Effector CD4-positive, alpha-beta T cell (primary cell): ENCODE results near the gene WNT9A.

Experiments used
- DNase-seq: peaks from one replicate; pipeline ENCODE4 v3.0.0-alpha.2; 2020

WNT9A gene

DNA sequence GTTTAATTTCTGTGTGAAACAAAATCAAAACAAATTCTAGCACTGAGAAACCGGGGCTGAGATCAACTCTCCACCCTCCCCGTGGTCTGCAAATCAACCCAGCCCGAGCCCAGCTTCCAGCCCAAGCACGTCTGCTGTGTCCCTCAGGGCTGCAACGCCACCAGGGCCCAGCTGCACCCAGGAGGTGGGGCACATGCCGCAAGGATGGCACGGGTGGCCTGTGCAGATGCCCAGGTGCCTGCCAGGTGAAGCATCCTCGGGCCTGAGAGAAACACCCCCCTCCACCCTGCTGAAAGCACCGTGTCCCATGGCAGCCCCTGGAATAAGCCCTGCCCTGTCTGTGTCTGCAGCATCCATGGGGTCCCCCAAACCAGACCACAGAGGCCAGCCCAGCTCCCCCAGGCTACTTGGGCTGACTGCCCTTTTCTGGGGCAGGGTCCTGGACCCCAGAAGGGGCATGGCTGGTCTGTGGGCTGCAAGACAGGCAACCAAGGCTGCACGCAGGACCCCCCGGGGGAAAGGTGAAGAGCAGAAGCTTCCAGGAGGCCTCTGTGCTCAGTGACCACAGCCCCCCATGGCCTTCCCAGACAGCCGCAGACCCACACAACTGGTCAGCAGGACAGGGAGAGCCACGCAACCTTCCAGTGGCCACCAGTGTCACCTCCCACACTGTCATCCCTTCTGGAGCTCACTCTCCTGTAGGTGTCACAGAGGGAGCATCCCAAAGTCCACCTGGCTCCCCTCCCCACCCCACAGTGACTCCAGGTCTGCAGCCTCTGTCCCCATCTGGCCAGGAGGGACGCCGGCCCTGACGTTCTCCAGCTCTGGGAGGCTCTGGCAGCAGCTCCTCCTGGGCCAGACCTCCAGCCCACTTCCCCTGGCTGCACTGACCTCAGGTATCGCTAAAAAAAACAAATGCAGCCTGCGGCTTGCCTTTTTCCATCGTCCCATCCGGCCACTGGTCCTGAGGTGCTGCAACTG, 7.7 kb downstream of the WNT9A start:
- DNase-seq = peak; percentile 1

DNA sequence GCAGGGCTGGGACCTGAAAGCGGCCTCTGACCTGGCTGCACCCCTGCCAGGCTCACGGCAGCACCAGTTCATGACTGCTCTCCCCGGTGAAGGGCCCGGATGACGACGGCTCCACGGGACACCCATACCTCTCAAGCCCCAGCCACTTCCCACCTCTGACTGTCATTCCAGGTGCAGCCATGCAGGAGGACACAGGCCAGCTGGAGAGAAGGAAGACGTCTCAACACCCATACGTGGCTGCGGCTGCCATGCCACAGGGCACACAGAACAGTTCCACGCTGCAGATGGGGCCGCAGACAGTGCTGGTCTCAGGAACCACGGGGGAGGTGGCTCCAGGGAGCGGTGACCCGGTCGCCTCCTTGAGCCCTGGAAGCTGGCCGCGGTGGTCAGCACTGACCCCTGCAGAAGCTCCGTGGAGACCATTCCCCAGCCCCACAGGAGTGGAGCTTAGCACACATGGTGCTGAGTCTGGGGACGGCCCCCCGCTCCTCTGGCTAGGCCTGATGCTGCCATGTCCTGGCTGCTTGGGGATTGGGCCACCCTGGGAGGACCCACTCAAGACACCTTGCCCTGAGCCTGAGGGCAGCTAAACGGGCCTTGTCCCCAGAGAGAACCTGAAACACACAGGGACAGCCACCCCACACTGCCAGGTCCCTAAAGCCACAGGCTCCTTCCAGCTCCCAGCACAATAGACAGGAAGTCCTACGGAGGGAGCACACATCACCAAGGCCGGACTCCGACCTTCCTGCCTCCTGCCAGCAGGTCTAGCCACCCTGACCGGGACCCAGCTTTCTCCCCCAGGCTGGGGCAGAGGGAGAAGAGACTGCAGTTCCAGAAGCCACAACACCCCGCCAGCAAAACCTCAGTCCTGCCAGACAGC, 8.6 kb downstream of the WNT9A start:
- no peak for DNase-seq

- no peak for DNase-seq
These were observed 9.5 kb downstream of the WNT9A start for GRCh38 chr1:227938276-227938675.

DNA sequence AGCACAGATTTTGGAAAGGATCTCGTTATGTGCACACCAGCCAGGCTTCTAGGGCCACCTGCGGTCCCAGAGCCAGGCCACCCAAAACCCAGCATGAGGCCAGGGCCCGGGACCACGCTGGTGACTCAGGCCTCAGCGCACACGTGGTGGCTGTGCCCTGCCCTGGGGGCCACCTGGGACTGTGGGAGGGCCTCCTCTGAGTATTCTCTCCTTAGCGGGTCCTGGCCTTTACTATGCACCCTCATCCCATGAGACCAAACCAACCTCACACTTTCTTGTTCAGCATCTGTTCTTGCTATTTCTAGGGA, 9.9 kb downstream of the WNT9A start:
- DNase-seq = no peak

DNA sequence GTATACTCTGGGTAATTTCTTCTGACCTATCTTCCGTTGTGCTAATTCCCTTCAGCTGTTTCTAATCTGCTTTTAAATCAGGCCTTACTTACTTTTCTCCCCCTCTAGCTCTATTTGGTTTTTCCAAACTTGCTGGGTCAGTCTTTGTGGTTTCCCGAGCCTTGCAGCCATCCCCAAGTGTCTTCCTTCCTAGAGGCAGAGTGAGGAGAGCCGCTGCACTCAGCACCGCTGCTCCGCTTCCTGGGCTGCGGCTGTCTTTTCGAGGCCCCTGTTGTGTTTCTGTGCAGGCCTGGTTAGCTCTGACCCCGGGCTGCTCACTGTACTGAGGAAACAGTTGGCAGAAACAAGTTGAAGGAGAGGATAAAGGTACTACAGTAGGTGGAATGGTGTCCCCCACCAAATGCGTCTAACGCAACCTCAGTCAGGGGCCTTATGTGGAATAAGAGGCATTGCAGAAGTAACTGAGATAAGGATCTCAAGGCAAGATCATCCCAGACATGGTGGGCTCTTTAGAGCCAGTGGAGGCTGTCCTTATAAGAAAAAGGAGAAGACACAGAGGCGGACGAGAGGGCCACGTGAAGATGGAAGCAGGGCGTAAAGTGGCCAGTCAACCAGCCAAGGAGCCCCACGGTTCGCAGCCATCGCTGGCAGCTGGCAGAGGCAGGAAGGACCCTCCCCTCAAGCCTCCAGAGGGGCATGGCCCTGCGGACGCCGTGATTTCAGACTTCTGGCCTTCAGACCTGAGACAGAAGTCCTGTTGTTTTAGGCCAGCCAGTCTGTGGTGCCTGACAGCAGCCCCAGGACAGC, 10.5 kb downstream of the WNT9A start:
- no peak for DNase-seq

DNA sequence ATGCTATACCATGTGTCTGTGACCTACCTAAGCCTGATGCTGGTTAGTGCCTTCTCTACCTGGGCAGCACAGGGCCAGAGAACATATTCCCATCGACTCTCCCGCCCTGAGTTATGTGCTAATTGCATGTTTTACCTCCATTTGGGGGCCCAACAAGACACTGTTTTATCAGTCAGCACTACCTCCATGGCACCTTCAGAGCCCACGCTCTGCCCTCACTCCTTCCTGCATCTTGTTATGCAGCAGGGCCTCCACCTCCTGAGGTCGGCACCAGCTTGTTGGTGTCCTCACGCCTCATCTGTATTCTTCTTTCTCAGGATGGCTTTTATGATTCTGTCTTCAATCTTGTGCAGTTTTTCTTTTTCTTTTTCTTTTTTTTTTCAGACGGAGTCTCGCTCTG, 11.9 kb downstream of the WNT9A start:
- no peak for DNase-seq

- no peak for DNase-seq
These were observed 13.0 kb downstream of the WNT9A start for GRCh38 chr1:227934476-227935313.

- no peak for DNase-seq
These were observed 17.8 kb downstream of the WNT9A start for GRCh38 chr1:227929751-227930472.

- no peak for DNase-seq
These were observed 18.8 kb downstream of the WNT9A start for GRCh38 chr1:227928811-227929375.

GRCh38 chr1:227927971-227928741, 19.6 kb downstream of the WNT9A start:
- DNase-seq = no peak

GRCh38 chr1:227926896-227927885, 20.5 kb downstream of the WNT9A start:
- DNase-seq = no peak

DNA sequence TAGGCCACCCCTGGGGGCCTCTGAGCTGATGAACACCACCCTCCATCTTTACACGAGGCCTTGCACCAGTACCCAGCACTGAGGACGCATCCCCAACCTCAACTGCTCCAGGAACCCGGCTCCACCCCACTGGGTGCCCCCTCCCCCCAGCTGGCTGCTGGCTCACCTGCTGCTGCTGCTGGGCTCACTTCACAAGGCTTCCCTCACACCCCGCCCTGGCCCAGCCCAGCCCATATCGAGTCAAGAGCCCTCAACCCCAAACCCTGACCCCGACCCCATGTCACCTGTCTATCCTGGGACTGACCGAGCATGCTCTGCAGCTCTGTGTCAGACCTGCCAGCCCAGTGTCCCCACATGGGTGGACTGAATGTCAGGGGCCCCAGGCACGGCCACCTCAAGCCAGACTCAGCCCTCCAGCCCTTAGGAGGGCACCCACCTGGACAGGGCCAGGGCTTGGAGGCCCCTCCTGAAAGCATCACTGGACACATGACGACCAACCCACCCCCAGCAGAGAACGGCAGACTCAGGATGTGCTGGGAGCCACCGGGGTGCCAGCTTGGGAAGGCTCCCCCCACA, 21.4 kb downstream of the WNT9A start:
- no peak for DNase-seq

GRCh38 chr1:227925582-227926198, 22.0 kb downstream of the WNT9A start:
- no peak for DNase-seq

GRCh38 chr1:227924833-227925574, 22.7 kb downstream of the WNT9A start:
- no peak for DNase-seq

DNA sequence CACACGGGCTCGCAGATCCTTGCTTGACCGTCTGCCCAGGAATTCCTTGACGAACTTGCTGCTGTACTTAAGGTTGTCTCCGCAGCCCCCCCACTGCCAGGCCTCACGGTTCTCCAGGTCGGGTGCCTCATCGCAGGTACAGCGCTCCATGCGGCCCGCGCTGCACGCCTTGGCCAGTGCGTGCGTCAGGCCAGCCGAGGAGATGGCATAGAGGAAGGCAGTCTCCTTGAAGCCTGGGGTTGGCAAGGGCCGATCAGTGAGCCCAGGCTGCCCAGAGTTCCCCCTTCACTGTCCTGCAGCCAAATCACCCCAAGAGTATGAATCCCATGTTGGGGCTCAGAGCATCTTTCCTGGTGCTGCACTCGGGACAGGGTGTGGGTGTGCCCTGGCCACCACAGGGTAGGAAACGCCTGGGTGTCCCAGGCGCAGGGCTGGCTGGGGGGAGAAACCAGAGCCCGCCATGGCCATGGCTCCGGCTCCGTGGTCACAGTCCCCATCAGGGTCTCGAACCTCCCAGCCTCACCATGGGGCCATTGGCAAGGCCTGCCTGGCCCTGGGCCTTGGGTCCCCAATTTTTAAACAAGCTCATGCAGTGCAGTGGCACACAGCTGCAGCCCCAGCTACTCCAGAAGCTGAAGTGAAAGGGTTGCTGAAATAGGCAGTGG, 23.4 kb downstream of the WNT9A start:
- DNase-seq = no peak

GRCh38 chr1:227923353-227924167, 24.2 kb downstream of the WNT9A start:
- no peak for DNase-seq
